Measurements from ENCODE around the gene REEP3.

REEP3 gene

DNA sequence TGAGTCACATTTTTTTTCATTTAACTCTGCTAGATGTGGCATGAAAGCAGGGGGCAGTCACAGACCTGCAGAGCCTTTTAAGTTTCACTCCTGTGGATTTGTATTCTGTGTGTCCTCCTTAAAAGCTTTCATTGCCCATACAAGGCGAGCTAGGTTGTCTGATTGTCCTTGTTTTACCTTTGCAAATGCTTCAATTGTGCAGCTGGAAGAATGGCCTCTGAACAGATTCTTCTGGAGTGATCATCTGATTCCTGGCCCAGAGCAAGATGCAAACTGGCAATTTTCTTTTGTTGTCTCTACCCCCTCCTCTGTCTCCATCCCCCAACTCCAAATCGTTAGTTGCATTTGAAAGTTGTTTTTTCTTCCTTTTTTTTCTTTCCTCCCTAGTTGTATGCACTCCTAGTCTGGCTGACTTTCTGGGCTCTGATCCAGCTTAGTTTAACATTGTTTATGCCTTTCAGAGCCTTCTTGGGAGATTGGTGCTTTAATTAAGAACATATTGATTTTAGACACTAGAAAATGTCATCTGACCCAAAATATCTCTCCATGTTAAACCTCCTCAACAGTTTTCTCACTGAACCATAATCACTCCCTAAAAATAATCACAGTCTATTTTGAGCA is 150.2 kb downstream of the REEP3 start:
- Histone ChIP-seq H3K9me2 (replicated peaks; ENCODE audit: low read depth, low read length) (no peaks in the 10 kb centered on the region), H3K27me3 (ENCODE audit: insufficient read depth, low read length, poor library complexity, severe bottlenecking) (no peaks in the 10 kb centered on the region), H2AFZ (ENCODE audit: low read length) (no peak overlapping the region), H3K9me3 (ENCODE audit: insufficient read depth, low read depth, low read length) (no peaks in the 10 kb centered on the region), H4K20me1 (ENCODE audit: insufficient read depth, low read length, poor library complexity, severe bottlenecking) (no peaks in the 10 kb centered on the region), H3F3A (ENCODE audit: low read depth) (no peaks in the 10 kb centered on the region), H3K4me1 (ENCODE audit: insufficient read depth, low read length, poor library complexity, severe bottlenecking) (peaks cover 4% of the 10 kb centered on the region), H3K4me2 (ENCODE audit: low read depth, low read length, poor library complexity, severe bottlenecking) (no peak overlapping the region), H3K79me2 (ENCODE audit: insufficient read depth, low read length) (no peaks in the 10 kb centered on the region), H3K9ac (ENCODE audit: low read depth, low read length, poor library complexity, severe bottlenecking) (no peak overlapping the region), H3K36me3 (ENCODE audit: insufficient read depth, low read length) (no peaks in the 10 kb centered on the region), H3K4me3 (ENCODE audit: low read length, poor library complexity, severe bottlenecking) (no peak overlapping the region)
- no peak for TF ChIP-seq EZH2phosphoT487 (IDR thresholded peaks at IDR 0.05; ENCODE audit: borderline replicate concordance)
- TF ChIP-seq, protein P1, sequence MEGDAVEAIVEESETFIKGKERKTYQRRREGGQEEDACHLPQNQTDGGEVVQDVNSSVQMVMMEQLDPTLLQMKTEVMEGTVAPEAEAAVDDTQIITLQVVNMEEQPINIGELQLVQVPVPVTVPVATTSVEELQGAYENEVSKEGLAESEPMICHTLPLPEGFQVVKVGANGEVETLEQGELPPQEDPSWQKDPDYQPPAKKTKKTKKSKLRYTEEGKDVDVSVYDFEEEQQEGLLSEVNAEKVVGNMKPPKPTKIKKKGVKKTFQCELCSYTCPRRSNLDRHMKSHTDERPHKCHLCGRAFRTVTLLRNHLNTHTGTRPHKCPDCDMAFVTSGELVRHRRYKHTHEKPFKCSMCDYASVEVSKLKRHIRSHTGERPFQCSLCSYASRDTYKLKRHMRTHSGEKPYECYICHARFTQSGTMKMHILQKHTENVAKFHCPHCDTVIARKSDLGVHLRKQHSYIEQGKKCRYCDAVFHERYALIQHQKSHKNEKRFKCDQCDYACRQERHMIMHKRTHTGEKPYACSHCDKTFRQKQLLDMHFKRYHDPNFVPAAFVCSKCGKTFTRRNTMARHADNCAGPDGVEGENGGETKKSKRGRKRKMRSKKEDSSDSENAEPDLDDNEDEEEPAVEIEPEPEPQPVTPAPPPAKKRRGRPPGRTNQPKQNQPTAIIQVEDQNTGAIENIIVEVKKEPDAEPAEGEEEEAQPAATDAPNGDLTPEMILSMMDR (conservative IDR thresholded peaks at IDR 0.05; ENCODE audit: low read length) = no peak

DNA sequence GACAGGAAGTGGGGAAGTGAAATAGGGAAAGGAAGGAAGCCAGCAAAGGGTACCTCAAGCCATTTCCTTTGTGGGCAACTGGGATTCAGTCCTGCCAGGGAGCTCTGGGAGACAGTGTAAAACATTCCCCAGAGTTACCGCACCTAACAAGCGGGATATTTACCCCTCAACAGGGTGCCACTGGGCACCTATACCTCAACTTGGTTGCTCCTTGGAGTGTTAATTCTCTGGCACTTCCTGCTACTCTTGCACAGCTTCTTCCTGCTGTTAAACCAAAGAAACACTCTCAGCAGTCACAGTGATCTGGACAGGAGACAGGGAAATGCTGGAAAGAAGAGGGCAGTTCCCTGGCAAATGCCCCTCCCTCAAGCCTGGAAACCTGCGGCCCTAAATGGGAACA is 151.3 kb downstream of the REEP3 start:
- H3F3A ChIP-seq (ENCODE audit: low read depth) = no peaks in the 10 kb centered on the region
- no peaks in the 10 kb centered on the region for H4K20me1 ChIP-seq (ENCODE audit: insufficient read depth, low read length, poor library complexity, severe bottlenecking)
- H3K36me3 ChIP-seq (ENCODE audit: insufficient read depth, low read length) = no peaks in the 10 kb centered on the region
- peaks cover 4% of the 10 kb centered on the region for H3K4me1 ChIP-seq (ENCODE audit: insufficient read depth, low read length, poor library complexity, severe bottlenecking)
- no peak overlapping the region for H3K9ac ChIP-seq (ENCODE audit: low read depth, low read length, poor library complexity, severe bottlenecking)
- no peak overlapping the region for H3K4me3 ChIP-seq (ENCODE audit: low read length, poor library complexity, severe bottlenecking)
- no peaks in the 10 kb centered on the region for H3K79me2 ChIP-seq (ENCODE audit: insufficient read depth, low read length)
- H2AFZ ChIP-seq (ENCODE audit: low read length) = no peak overlapping the region
- no peaks in the 10 kb centered on the region for H3K9me3 ChIP-seq (ENCODE audit: insufficient read depth, low read depth, low read length)
- H3K4me2 ChIP-seq (ENCODE audit: low read depth, low read length, poor library complexity, severe bottlenecking) = no peak overlapping the region
- H3K9me2 ChIP-seq (replicated peaks; ENCODE audit: low read depth, low read length) = no peaks in the 10 kb centered on the region
- TF ChIP-seq, protein P1 (conservative IDR thresholded peaks at IDR 0.05; ENCODE audit: low read length) = no peak
- TF ChIP-seq EZH2phosphoT487 (IDR thresholded peaks at IDR 0.05; ENCODE audit: borderline replicate concordance) = no peak
- no peaks in the 10 kb centered on the region for H3K27me3 ChIP-seq (ENCODE audit: insufficient read depth, low read length, poor library complexity, severe bottlenecking)

DNA sequence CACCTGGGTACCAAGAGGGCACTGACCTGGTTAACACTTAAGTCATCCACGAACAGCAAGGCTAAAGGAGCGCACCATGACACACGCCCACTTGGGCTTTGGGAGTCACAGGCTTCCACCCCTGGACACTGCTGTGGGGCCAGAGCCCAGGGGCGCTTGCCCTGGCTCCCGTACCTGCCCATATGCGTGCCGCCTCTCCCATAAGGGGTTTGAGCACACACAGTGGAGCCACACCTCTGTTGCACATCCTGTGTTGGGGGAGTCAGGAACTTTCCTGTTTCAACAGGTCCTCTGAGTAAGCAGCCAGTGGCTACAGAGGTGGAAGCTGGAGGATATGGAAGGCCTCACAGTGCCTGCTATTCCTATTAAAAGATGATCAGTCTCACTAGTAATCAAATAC is 152.0 kb downstream of the REEP3 start:
- H3K9me2 ChIP-seq (replicated peaks; ENCODE audit: low read depth, low read length) = no peaks in the 10 kb centered on the region
- H4K20me1 ChIP-seq (ENCODE audit: insufficient read depth, low read length, poor library complexity, severe bottlenecking) = no peaks in the 10 kb centered on the region
- no peaks in the 10 kb centered on the region for H3K9me3 ChIP-seq (ENCODE audit: insufficient read depth, low read depth, low read length)
- H3K4me2 ChIP-seq (ENCODE audit: low read depth, low read length, poor library complexity, severe bottlenecking) = no peak overlapping the region
- peaks cover 4% of the 10 kb centered on the region for H3K4me1 ChIP-seq (ENCODE audit: insufficient read depth, low read length, poor library complexity, severe bottlenecking)
- no peaks in the 10 kb centered on the region for H3K36me3 ChIP-seq (ENCODE audit: insufficient read depth, low read length)
- TF ChIP-seq, protein P1 (conservative IDR thresholded peaks at IDR 0.05; ENCODE audit: low read length) = no peak
- TF ChIP-seq EZH2phosphoT487 (IDR thresholded peaks at IDR 0.05; ENCODE audit: borderline replicate concordance) = no peak
- H2AFZ ChIP-seq (ENCODE audit: low read length) = no peak overlapping the region
- no peaks in the 10 kb centered on the region for H3K27me3 ChIP-seq (ENCODE audit: insufficient read depth, low read length, poor library complexity, severe bottlenecking)
- H3K79me2 ChIP-seq (ENCODE audit: insufficient read depth, low read length) = no peaks in the 10 kb centered on the region
- H3K9ac ChIP-seq (ENCODE audit: low read depth, low read length, poor library complexity, severe bottlenecking) = no peak overlapping the region
- H3K4me3 ChIP-seq (ENCODE audit: low read length, poor library complexity, severe bottlenecking) = no peak overlapping the region
- H3F3A ChIP-seq (ENCODE audit: low read depth) = no peaks in the 10 kb centered on the region

Measured in Loucy (cell line).